ENCODE data around the gene EGLN3. TPM values are rescaled to one million over a fixed set of nuclear protein-coding genes. Genes with fewer than 3 reads are reported as not detected.

EGLN3 gene
- total and polyA plus RNA-seq, 2 of the 13 experiments (the other 11 are each of a cell fraction or from before 2014, with no cell fraction given) = 0.18 to 27.3 TPM

DNA sequence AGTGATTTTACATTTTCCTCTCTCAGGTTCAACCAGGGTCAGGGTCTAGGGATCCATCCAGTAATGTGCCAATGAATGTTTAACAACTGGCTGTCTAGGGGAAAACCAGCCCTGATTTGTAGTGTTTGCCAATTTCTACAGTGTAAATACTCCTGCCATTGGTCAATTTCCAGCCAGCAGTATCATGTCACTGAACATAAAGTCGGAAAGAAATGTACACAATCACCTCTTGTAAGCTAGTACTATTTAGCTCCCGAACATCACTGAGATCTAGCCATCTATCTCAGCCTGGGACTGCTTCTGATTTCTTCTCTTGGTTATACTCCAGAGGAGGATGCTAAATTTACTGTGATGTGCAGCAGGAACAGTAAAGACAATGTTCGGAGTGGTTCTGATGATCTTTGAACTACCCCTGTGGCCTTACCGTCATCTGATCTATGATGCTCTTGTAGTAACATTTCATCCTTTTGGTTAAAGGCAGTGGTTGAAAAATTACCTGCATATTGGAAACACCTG lies 36.7 kb upstream of the EGLN3 start (continued):
- TF ChIP-seq, protein P1, sequence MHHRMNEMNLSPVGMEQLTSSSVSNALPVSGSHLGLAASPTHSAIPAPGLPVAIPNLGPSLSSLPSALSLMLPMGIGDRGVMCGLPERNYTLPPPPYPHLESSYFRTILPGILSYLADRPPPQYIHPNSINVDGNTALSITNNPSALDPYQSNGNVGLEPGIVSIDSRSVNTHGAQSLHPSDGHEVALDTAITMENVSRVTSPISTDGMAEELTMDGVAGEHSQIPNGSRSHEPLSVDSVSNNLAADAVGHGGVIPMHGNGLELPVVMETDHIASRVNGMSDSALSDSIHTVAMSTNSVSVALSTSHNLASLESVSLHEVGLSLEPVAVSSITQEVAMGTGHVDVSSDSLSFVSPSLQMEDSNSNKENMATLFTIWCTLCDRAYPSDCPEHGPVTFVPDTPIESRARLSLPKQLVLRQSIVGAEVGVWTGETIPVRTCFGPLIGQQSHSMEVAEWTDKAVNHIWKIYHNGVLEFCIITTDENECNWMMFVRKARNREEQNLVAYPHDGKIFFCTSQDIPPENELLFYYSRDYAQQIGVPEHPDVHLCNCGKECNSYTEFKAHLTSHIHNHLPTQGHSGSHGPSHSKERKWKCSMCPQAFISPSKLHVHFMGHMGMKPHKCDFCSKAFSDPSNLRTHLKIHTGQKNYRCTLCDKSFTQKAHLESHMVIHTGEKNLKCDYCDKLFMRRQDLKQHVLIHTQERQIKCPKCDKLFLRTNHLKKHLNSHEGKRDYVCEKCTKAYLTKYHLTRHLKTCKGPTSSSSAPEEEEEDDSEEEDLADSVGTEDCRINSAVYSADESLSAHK (CRISPR knock-in tag; IDR thresholded peaks at IDR 0.05; ENCODE audit: borderline replicate concordance) = no peak
- TF ChIP-seq ZNF263 (CRISPR knock-in tag; IDR thresholded peaks at IDR 0.05) = no peak
- peak; percentile 10 to 50; a peak in 2 of 4 replicates for TF ChIP-seq NR2F1 (CRISPR knock-in tag; IDR thresholded peaks at IDR 0.05)
- TF ChIP-seq SCMH1 (CRISPR knock-in tag; IDR thresholded peaks at IDR 0.05; ENCODE audit: borderline replicate concordance) = 0 out of 2 replicates have a peak, but pooled peaks have one; percentile 77
- peak; percentile 88; the same call in 1 of the 2 replicates for TF ChIP-seq FOXK1 (CRISPR knock-in tag; IDR thresholded peaks at IDR 0.05; ENCODE audit: borderline replicate concordance, low read depth)
- no peak; the same call in 1 of the 2 replicates for TF ChIP-seq NFIC (IDR thresholded peaks at IDR 0.05; ENCODE audit: low read length)
- TF ChIP-seq SOX6 (IDR thresholded peaks at IDR 0.05) = no peak
- TF ChIP-seq SOX6 (CRISPR knock-in tag; IDR thresholded peaks at IDR 0.05) = peak; percentile 71
- TF ChIP-seq ZC3H13 (CRISPR knock-in tag; IDR thresholded peaks at IDR 0.05) = no peak
- peak; percentile 66 for TF ChIP-seq FOXP4 (CRISPR knock-in tag; IDR thresholded peaks at IDR 0.05)
- TF ChIP-seq ZNF121 (CRISPR knock-in tag; IDR thresholded peaks at IDR 0.05) = no peak
- no peak for TF ChIP-seq JARID2 (CRISPR knock-in tag; IDR thresholded peaks at IDR 0.05; ENCODE audit: insufficient replicate concordance)
- TF ChIP-seq MATR3 (CRISPR knock-in tag; IDR thresholded peaks at IDR 0.05) = no peak
- no peak for TF ChIP-seq TARDBP (CRISPR knock-in tag; IDR thresholded peaks at IDR 0.05)
- TF ChIP-seq ASH2L (IDR thresholded peaks at IDR 0.05; ENCODE audit: insufficient read length, low read depth, low read length) = peak; percentile 72
- TF ChIP-seq PCBP2 (optimal IDR thresholded peaks at IDR 0.05; ENCODE audit: low read depth, low read length, poor library complexity, severe bottlenecking) = no peak
- TF ChIP-seq SMC3 (IDR thresholded peaks at IDR 0.05; ENCODE audit: low read length) = no peak
- TF ChIP-seq ZNF737 (CRISPR knock-in tag; IDR thresholded peaks at IDR 0.05; ENCODE audit: borderline replicate concordance) = no peak
- no peak for TF ChIP-seq HNRNPL (IDR thresholded peaks at IDR 0.05; ENCODE audit: low read depth, low read length)
- no peak for TF ChIP-seq ZFP1 (CRISPR knock-in tag; IDR thresholded peaks at IDR 0.05)
- peak; percentile 25; the same call in 1 of the 2 replicates for TF ChIP-seq MAFF (IDR thresholded peaks at IDR 0.05; ENCODE audit: low read depth, low read length)
- TF ChIP-seq THRA (CRISPR knock-in tag; IDR thresholded peaks at IDR 0.05; ENCODE audit: borderline replicate concordance) = peak; percentile 98
- TF ChIP-seq KLF13 (CRISPR knock-in tag; IDR thresholded peaks at IDR 0.05) = no peak
- no peak for TF ChIP-seq NONO (IDR thresholded peaks at IDR 0.05)
- TF ChIP-seq NONO (CRISPR knock-in tag; conservative IDR thresholded peaks at IDR 0.05) = no peak
